Trophoblast cell (in vitro differentiated cells and primary cell): ENCODE results near the gene CAMKV.

ENCODE experiments used
- DNase-seq, 2 donors: peaks; one replicate each; pipeline ENCODE4 v3.0.0-alpha.2; 2016
- H2AFZ ChIP-seq: 2 replicates; pipeline ENCODE4 v1.6.1; 2013; ENCODE audit warnings: low read length, moderate library complexity, mild to moderate bottlenecking; ENCODE audit not compliant: insufficient read depth, poor library complexity
- H2AK5ac ChIP-seq: 2 replicates; pipeline ENCODE4 v1.6.1; 2013; ENCODE audit warnings: mild to moderate bottlenecking, low read length
- H2BK120ac ChIP-seq: 2 replicates; pipeline ENCODE4 v1.6.1; 2013; ENCODE audit warnings: low read length, mild to moderate bottlenecking, moderate library complexity; ENCODE audit not compliant: insufficient read depth, poor library complexity
- H2BK12ac ChIP-seq: 2 replicates; pipeline ENCODE4 v1.6.1; 2013; ENCODE audit warnings: mild to moderate bottlenecking, low read length, moderate library complexity
- H2BK5ac ChIP-seq: 2 replicates; pipeline ENCODE4 v1.6.1; 2013; ENCODE audit warnings: low read length, low read depth, moderate library complexity, mild to moderate bottlenecking; ENCODE audit not compliant: poor library complexity
- H3K14ac ChIP-seq: 2 replicates; pipeline ENCODE4 v1.6.1; 2013; ENCODE audit warnings: mild to moderate bottlenecking, low read length
- H3K18ac ChIP-seq: 2 replicates; pipeline ENCODE4 v1.6.1; 2013; ENCODE audit warnings: mild to moderate bottlenecking, low read length
- H3K23ac ChIP-seq: 2 replicates; pipeline ENCODE4 v1.6.1; 2013; ENCODE audit warnings: low read length
- H3K27ac ChIP-seq: 2 replicates; pipeline ENCODE4 v1.5.1; 2013; ENCODE audit warnings: low read depth, mild to moderate bottlenecking, inconsistent platforms, low read length, moderate library complexity
- H3K27me3 ChIP-seq: 2 replicates; pipeline ENCODE4 v1.6.1; 2013; ENCODE audit warnings: inconsistent platforms, mild to moderate bottlenecking, low read length, moderate library complexity; ENCODE audit not compliant: insufficient read depth
- H3K36me3 ChIP-seq, 2 experiments: 1 replicate in 1 of 2; 2 replicates in 1 of 2; pipeline ENCODE4 v1.6.1; 2013; ENCODE audit warnings: low read length in 2 of 2, mild to moderate bottlenecking in 2 of 2, moderate library complexity in 1 of 2; ENCODE audit not compliant: insufficient read depth in 2 of 2, control insufficient read depth in 1 of 2
- H3K4ac ChIP-seq: 2 replicates; pipeline ENCODE4 v1.6.1; 2013; ENCODE audit warnings: low read depth, mild to moderate bottlenecking, low read length, moderate library complexity
- H3K4me1 ChIP-seq, 2 experiments: 1 replicate in 1 of 2; 2 replicates in 1 of 2; pipeline ENCODE4 v1.6.1; 2013; ENCODE audit warnings: low read length in 2 of 2, mild to moderate bottlenecking in 2 of 2, moderate library complexity in 1 of 2; ENCODE audit not compliant: insufficient read depth in 2 of 2, control insufficient read depth in 1 of 2
- H3K4me2 ChIP-seq: 2 replicates; pipeline ENCODE4 v1.6.1; 2013; ENCODE audit warnings: inconsistent platforms, mild to moderate bottlenecking, low read length, moderate library complexity
- H3K4me3 ChIP-seq: 2 replicates; pipeline ENCODE4 v1.5.1; 2013; ENCODE audit warnings: mild to moderate bottlenecking, low read depth, low read length, inconsistent platforms
- H3K79me1 ChIP-seq: one replicate; pipeline ENCODE4 v1.6.1; 2013; ENCODE audit warnings: low read length
- H3K79me2 ChIP-seq: 2 replicates; pipeline ENCODE4 v1.6.1; 2013; ENCODE audit warnings: low read length, mild to moderate bottlenecking; ENCODE audit not compliant: control insufficient read depth, insufficient read depth, poor library complexity
- H3K9ac ChIP-seq: 2 replicates; pipeline ENCODE4 v1.6.1; 2013; ENCODE audit warnings: mild to moderate bottlenecking, low read length
- H3K9me3 ChIP-seq: 2 replicates; pipeline ENCODE4 v1.6.1; 2013; ENCODE audit warnings: low read depth, mild to moderate bottlenecking, control low read depth, inconsistent platforms, low read length; ENCODE audit not compliant: insufficient read depth
- H4K12ac ChIP-seq: 2 replicates; pipeline ENCODE4 v1.6.1; 2013; ENCODE audit warnings: low read depth, mild to moderate bottlenecking, low read length, moderate library complexity
- H4K8ac ChIP-seq: 2 replicates; pipeline ENCODE4 v1.6.1; 2013; ENCODE audit warnings: low read depth, mild to moderate bottlenecking, low read length, moderate library complexity
- H4K91ac ChIP-seq: one replicate; pipeline ENCODE4 v1.6.1; 2013; ENCODE audit warnings: low read depth, mild to moderate bottlenecking, low read length, moderate library complexity
- WGBS: extraction: QIAGEN DNeasy Blood & Tissue Kit; methylation state at CpG from one replicate; pipeline ENCODE4 v1.1.7; 2013; ENCODE audit warnings: missing lambda C conversion rate; ENCODE audit not compliant: insufficient read length, insufficient coverage; ENCODE audit errors: extremely low coverage; 5-methylcytosine and 5-hydroxymethylcytosine counted together

The CAMKV gene

DNA sequence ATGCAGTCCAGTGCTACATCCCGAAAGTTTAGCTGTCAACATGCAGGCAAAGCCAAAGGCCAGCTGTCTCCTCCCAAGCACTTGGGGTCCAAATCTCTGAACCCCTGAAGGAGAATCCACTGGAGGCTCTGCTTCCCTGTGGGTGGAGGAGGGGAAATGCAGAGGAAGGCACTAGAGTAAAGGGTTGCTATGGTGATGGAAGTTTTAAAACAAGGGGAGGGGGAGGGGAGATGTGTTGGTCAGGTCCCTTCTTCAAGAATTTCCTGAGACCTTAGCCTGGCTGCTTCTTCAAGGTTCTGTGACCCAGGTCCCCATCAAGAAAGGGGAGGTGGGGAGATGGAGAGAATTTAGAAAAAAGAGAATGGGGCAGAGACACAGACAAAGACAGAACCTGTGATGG, 2.3 kb downstream of the CAMKV start:
- Histone ChIP-seq H3K4me1 (peaks cover 4 to 6% of the 10 kb centered on the region in 2 experiments), H2AFZ (no peak overlapping the region), H3K27me3 (peaks cover 27% of the 10 kb centered on the region), H3K4me3 (no peak overlapping the region), H3K79me2 (no peaks in the 10 kb centered on the region), H2BK12ac (no peak overlapping the region), H3K27ac (no peak overlapping the region), H2BK5ac (no peak overlapping the region), H3K9ac (no peak overlapping the region), H3K4ac (no peak overlapping the region), H3K79me1 (no peaks in the 10 kb centered on the region), H4K91ac (no peak overlapping the region), H3K18ac (no peak overlapping the region), H3K4me2 (no peak overlapping the region), H3K9me3 (peaks cover 3% of the 10 kb centered on the region), H4K8ac (no peak overlapping the region), H2AK5ac (no peak overlapping the region), H3K14ac (no peak overlapping the region), H4K12ac (no peak overlapping the region), H2BK120ac (no peak overlapping the region), H3K36me3 (no peaks in the 10 kb centered on the region), H3K23ac (no peak overlapping the region)
- DNase-seq = no peak
- WGBS = no CpG with 5 or more reads among the region's 1 CpG

DNA sequence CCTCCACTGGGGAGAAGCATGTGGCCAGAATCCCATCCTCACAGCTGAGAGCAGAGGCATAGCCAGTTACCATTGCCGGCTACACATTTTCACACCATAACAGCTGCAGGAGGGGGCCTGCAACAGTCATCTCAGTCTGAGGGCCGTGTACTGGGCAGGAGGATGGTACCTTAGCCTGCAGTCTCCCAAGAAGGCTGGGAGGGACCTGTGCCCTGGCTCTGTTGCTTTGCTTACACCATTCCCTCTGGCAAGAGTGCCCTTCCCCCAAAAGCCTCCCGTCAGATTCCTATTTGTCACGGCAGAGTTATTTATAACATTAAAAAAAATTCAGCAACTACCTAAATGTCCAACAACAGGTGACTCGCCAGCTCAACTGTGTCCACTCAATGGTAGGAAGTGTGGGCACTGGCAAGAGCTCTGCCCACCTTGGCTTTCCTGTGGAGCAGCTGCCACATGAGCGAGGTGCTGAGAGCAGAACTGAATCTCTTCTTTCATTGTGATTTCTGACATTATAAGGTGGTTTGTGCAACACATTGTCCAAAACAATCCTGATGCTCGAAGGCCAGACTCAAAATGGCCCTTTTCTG, 4.4 kb downstream of the CAMKV start:
- Histone ChIP-seq H3K18ac (no peak overlapping the region), H3K36me3 (no peaks in the 10 kb centered on the region), H3K4ac (no peak overlapping the region), H3K9ac (no peak overlapping the region), H3K27ac (no peak overlapping the region), H3K4me2 (no peak overlapping the region), H2AK5ac (no peak overlapping the region), H2BK12ac (no peak overlapping the region), H4K91ac (no peak overlapping the region), H4K12ac (no peak overlapping the region), H3K79me2 (no peaks in the 10 kb centered on the region), H3K27me3 (peaks cover 19% of the 10 kb centered on the region), H2BK5ac (no peak overlapping the region), H4K8ac (no peak overlapping the region), H3K79me1 (no peaks in the 10 kb centered on the region), H3K9me3 (no peaks in the 10 kb centered on the region), H2BK120ac (no peak overlapping the region), H3K4me1 (peaks cover 4 to 6% of the 10 kb centered on the region in 2 experiments), H3K14ac (no peak overlapping the region), H2AFZ (no peak overlapping the region), H3K4me3 (no peak overlapping the region), H3K23ac (no peak overlapping the region)
- no CpG with 5 or more reads among the region's 7 CpGs for WGBS
- no peak for DNase-seq

DNA sequence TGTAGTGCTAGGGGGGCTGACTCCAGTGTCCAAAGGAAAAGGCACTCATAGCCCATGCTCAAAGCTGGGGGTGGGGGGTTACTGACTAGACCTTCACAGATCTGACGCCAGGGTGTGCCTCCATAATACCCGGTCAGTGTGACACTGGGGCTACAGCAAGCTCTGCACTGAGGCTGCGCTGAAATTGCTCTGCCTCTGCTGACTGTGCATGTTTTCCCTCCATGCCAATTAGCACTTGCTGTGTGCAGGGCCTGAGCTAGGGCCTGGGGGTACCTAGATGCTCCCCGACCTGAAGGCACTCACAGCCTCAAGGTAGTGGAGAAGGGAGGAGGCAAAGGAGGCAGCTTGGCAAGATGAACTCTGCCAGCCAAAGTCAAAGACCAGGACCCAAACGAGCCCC, 5.2 kb downstream of the CAMKV start:
- no peak overlapping the region for H2BK12ac ChIP-seq
- H3K79me2 ChIP-seq = no peaks in the 10 kb centered on the region
- H3K23ac ChIP-seq = no peak overlapping the region
- no peaks in the 10 kb centered on the region for H3K79me1 ChIP-seq
- H2AFZ ChIP-seq = no peak overlapping the region
- H3K4me3 ChIP-seq = no peak overlapping the region
- peaks cover 2 to 5% of the 10 kb centered on the region in 2 experiments for H3K4me1 ChIP-seq
- H3K4me2 ChIP-seq = no peak overlapping the region
- H4K12ac ChIP-seq = no peak overlapping the region
- DNase-seq = no peak
- H3K9me3 ChIP-seq = no peaks in the 10 kb centered on the region
- H3K27ac ChIP-seq = no peak overlapping the region
- H2BK5ac ChIP-seq = no peak overlapping the region
- H3K4ac ChIP-seq = no peak overlapping the region
- H3K14ac ChIP-seq = no peak overlapping the region
- no CpG with 5 or more reads among the region's 5 CpGs for WGBS
- no peak overlapping the region for H2AK5ac ChIP-seq
- H4K8ac ChIP-seq = no peak overlapping the region
- H3K9ac ChIP-seq = no peak overlapping the region
- no peak overlapping the region for H2BK120ac ChIP-seq
- H3K18ac ChIP-seq = no peak overlapping the region
- peaks cover 13% of the 10 kb centered on the region for H3K27me3 ChIP-seq
- H3K36me3 ChIP-seq = no peaks in the 10 kb centered on the region
- H4K91ac ChIP-seq = no peak overlapping the region

DNA sequence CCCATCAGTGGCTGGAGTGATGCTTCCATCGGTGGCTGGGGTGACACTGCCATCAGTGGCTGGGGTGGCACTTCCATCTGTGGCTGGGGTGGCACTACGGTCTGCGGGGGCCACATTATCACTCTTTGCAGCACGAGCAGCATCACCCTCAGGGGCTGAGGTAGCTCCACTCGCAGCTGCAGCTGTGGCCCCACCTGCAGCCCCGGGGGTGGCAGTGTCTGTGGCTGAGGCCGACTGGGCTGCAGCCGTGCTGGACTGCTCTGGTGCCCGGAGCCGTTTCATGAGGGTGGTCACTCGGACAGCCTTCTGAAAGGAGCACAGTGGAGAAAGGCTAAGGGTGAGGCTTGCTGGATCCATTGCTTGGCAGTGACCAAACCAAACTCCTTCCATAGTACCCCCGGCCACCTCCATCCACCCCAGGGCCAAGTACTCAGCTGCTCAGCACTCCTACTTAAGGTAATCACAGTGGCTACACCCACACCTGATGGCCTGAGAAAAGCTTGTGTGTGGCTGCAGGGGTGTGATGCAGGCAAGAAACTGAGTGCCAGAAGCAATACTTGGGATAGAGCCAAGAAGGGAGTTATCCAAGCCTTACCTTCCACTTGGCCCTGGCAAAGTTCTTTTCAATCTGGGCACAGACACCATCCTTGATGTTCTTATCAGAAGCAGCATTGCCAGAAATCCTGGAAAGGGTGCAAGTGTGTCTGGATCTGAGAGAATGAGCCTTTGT, 10.0 kb downstream of the CAMKV start:
- no CpG with 5 or more reads among the region's 12 CpGs for WGBS
- H3K36me3 ChIP-seq = no peaks in the 10 kb centered on the region
- H2BK5ac ChIP-seq = no peak overlapping the region

More for the DNA sequence above, 10.0 kb downstream of the CAMKV start:
- peaks cover 5 to 12% of the 10 kb centered on the region in 2 experiments for H3K4me1 ChIP-seq
- DNase-seq = no peak
- H3K14ac ChIP-seq = no peak overlapping the region
- no peaks in the 10 kb centered on the region for H3K9me3 ChIP-seq
- H3K4ac ChIP-seq = no peak overlapping the region
- H2AFZ ChIP-seq = no peak overlapping the region
- no peak overlapping the region for H3K18ac ChIP-seq
- H2BK120ac ChIP-seq = no peak overlapping the region
- H3K27me3 ChIP-seq = no peaks in the 10 kb centered on the region
- H3K79me1 ChIP-seq = peaks cover 5% of the 10 kb centered on the region
- no peak overlapping the region for H3K23ac ChIP-seq
- H4K8ac ChIP-seq = no peak overlapping the region
- H2AK5ac ChIP-seq = no peak overlapping the region
- H4K12ac ChIP-seq = no peak overlapping the region
- H2BK12ac ChIP-seq = no peak overlapping the region
- H3K4me2 ChIP-seq = no peak overlapping the region
- no peak overlapping the region for H4K91ac ChIP-seq
- H3K4me3 ChIP-seq = no peak overlapping the region
- no peak overlapping the region for H3K9ac ChIP-seq
- peaks cover 2% of the 10 kb centered on the region for H3K79me2 ChIP-seq
- H3K27ac ChIP-seq = no peak overlapping the region
